ENCODE results near the gene HCCS.

GRCh38 chrX:11064851-11065600 lies 46.1 kb upstream of the HCCS start:
- no peak for TF ChIP-seq POLR2A (IDR thresholded peaks at IDR 0.05)
- no peak for TF ChIP-seq CTCF (IDR thresholded peaks at IDR 0.05)
- TF ChIP-seq POLR2AphosphoS5 (IDR thresholded peaks at IDR 0.05), result no peak
- no peak for TF ChIP-seq EP300 (IDR thresholded peaks at IDR 0.05; ENCODE audit: low read depth)
